Breast epithelium (tissue), 3 donors: ENCODE data around the gene C2orf76.

Experiments used
- CTCF ChIP-seq, 3 donors: fragments of 450-650 bp; IDR thresholded peaks; one replicate each; pipeline ENCODE4 v1.5.1; 2016 to 2017; ENCODE audit warnings: antibody characterized with exemption in 3 of 3, mild to moderate bottlenecking in 3 of 3, moderate library complexity in 3 of 3
- POLR2A ChIP-seq: fragments of 450-650 bp; IDR thresholded peaks from one replicate; pipeline ENCODE4 v1.6.1; 2016; ENCODE audit warnings: antibody characterized with exemption, mild to moderate bottlenecking, moderate library complexity

- TF ChIP-seq CTCF (IDR thresholded peaks at IDR 0.05) = no peak
- TF ChIP-seq POLR2A = no peak
Observed at GRCh38 chr2:119282146-119282995, 84.3 kb downstream of the C2orf76 start.
